KMS-11 (cell line): ENCODE results near the gene PRKCZ.

Experiments
- H2AFZ ChIP-seq: fragments of 200-600 bp; sonication (generic); 2 replicates; pipeline ENCODE4 v1.6.1; 2016; ENCODE audit warnings: antibody characterized with exemption, mixed run types, low read depth
- H3K27ac ChIP-seq: fragments of 200-600 bp; sonication (generic); 2 replicates; pipeline ENCODE4 v1.6.1; 2016; ENCODE audit warnings: mild to moderate bottlenecking, mixed run types
- H3K27me3 ChIP-seq: fragments of 200-600 bp; sonication (generic); 2 replicates; pipeline ENCODE4 v1.6.1; 2017; ENCODE audit warnings: mild to moderate bottlenecking, low read depth, mixed run types, moderate library complexity; ENCODE audit not compliant: insufficient read depth
- H3K36me3 ChIP-seq: fragments of 200-600 bp; sonication (generic); 2 replicates; pipeline ENCODE4 v1.6.1; 2017; ENCODE audit warnings: mild to moderate bottlenecking, mixed run types; ENCODE audit not compliant: insufficient read depth
- H3K4me1 ChIP-seq: fragments of 200-600 bp; sonication (generic); 2 replicates; pipeline ENCODE4 v1.6.1; 2016; ENCODE audit warnings: mild to moderate bottlenecking, low read depth, mixed run types; ENCODE audit not compliant: poor library complexity, severe bottlenecking
- H3K4me2 ChIP-seq: fragments of 200-600 bp; sonication (generic); 2 replicates; pipeline ENCODE4 v1.7.0; 2016; ENCODE audit warnings: mild to moderate bottlenecking, mixed run types
- H3K4me3 ChIP-seq: fragments of 200-600 bp; sonication (generic); IDR thresholded peaks from 2 replicates; pipeline ENCODE4 v1.6.1; 2017; ENCODE audit warnings: low read depth, low read length, mixed read lengths; ENCODE audit not compliant: insufficient read depth
- H3K79me2 ChIP-seq: fragments of 200-600 bp; sonication (generic); 2 replicates; pipeline ENCODE4 v1.6.1; 2016; ENCODE audit warnings: low read depth, mixed run types; ENCODE audit not compliant: insufficient read depth
- H3K9ac ChIP-seq: fragments of 200-600 bp; sonication (generic); 2 replicates; pipeline ENCODE4 v1.6.1; 2016; ENCODE audit warnings: mild to moderate bottlenecking, mixed run types
- H4K20me1 ChIP-seq: fragments of 200-600 bp; sonication (generic); 2 replicates; pipeline ENCODE4 v1.6.1; 2016; ENCODE audit warnings: mild to moderate bottlenecking, mixed run types; ENCODE audit not compliant: insufficient read depth
- TF ChIP-seq, protein P1 (sequence below): fragments of 200-600 bp; sonication (generic); conservative IDR thresholded peaks from 2 replicates; pipeline ENCODE4 v1.6.1; 2017; ENCODE audit warnings: low read depth, mild to moderate bottlenecking, antibody characterized with exemption, low read length, moderate library complexity, mixed read lengths

PRKCZ gene

DNA sequence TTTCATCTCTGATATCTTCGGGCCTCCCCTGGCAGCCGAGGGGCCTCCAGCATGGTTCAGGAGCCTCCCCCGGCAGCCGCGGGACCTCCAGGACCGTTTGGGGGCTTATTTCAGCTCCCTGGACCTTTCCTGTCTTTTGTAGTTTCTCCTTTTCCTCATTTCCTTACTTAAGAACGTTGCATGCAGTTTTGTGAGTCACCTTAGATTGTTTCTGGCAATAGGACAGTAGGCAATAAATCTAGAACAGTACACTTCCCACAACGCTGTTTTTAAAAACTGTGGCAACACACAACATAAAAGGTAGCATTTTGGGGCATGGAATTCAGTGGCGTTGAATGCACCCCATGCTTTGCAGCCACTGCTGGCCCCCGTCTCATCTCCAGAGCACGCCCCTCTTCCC, 120.0 kb downstream of the PRKCZ start:
- Histone ChIP-seq H3K4me2 (no peak overlapping the region), H3K79me2 (no peaks in the 10 kb centered on the region), H3K27me3 (peaks cover 70% of the 10 kb centered on the region), H3K36me3 (no peaks in the 10 kb centered on the region), H3K27ac (no peak overlapping the region), H2AFZ (no peak overlapping the region), H3K4me1 (no peaks in the 10 kb centered on the region), H3K4me3 (no peak overlapping the region), H4K20me1 (no peaks in the 10 kb centered on the region), H3K9ac (no peak overlapping the region)
- TF ChIP-seq, protein P1, sequence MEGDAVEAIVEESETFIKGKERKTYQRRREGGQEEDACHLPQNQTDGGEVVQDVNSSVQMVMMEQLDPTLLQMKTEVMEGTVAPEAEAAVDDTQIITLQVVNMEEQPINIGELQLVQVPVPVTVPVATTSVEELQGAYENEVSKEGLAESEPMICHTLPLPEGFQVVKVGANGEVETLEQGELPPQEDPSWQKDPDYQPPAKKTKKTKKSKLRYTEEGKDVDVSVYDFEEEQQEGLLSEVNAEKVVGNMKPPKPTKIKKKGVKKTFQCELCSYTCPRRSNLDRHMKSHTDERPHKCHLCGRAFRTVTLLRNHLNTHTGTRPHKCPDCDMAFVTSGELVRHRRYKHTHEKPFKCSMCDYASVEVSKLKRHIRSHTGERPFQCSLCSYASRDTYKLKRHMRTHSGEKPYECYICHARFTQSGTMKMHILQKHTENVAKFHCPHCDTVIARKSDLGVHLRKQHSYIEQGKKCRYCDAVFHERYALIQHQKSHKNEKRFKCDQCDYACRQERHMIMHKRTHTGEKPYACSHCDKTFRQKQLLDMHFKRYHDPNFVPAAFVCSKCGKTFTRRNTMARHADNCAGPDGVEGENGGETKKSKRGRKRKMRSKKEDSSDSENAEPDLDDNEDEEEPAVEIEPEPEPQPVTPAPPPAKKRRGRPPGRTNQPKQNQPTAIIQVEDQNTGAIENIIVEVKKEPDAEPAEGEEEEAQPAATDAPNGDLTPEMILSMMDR, result no peak

DNA sequence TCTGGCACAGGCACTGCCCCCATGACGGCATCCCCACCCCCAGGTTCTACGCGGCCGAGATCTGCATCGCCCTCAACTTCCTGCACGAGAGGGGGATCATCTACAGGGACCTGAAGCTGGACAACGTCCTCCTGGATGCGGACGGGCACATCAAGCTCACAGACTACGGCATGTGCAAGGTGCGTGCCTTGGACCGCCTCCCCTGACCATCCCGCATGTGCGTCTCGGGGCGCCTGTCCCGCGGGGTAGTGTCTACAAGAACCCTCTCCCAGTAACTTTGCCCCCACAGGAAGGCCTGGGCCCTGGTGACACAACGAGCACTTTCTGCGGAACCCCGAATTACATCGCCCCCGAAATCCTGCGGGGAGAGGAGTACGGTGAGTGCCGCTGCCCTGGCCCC, 121.8 kb downstream of the PRKCZ start:
- no peak overlapping the region for H3K4me2 ChIP-seq
- H3K36me3 ChIP-seq, result no peaks in the 10 kb centered on the region
- no peaks in the 10 kb centered on the region for H3K79me2 ChIP-seq
- TF ChIP-seq, protein P1, result no peak
- H3K4me1 ChIP-seq, result no peaks in the 10 kb centered on the region
- H3K27ac ChIP-seq, result no peak overlapping the region
- H3K4me3 ChIP-seq, result no peak overlapping the region
- H3K27me3 ChIP-seq, result peaks cover 66% of the 10 kb centered on the region
- H3K9ac ChIP-seq, result no peak overlapping the region
- no peaks in the 10 kb centered on the region for H4K20me1 ChIP-seq
- no peak overlapping the region for H2AFZ ChIP-seq

DNA sequence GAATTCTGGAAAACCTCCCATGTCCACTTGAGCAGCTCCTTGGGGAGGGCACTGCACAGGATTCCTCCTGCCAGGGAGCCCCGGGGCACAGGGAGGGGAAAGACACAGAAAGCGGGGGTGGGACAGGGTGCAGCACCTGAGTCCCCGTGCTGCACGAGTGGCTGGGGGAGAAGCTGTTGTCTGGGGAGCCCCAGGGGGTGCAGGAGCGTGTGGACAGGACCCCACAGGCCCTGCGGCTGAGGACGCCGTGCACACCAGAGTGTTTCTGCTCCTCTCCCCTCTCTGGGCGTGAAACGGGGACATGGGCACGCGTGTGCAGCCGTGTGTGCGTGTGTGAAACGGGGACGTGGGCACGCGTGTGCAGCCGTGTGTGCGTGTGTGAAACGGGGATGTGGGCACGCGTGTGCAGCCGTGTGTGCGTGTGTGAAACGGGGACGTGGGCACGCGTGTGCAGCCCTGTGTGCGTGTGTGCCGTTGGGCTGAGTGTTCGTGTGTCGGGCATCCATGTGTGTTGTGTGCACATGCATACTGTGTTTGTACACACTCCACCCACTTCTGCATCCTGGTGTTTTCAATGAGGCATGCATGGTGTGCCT, 122.4 kb downstream of the PRKCZ start:
- Histone ChIP-seq H3K4me2 (no peak overlapping the region), H3K4me3 (no peak overlapping the region), H3K27me3 (peaks cover 64% of the 10 kb centered on the region), H3K27ac (no peak overlapping the region), H4K20me1 (no peaks in the 10 kb centered on the region), H3K4me1 (no peaks in the 10 kb centered on the region), H3K9ac (no peak overlapping the region), H3K79me2 (no peaks in the 10 kb centered on the region), H2AFZ (no peak overlapping the region), H3K36me3 (no peaks in the 10 kb centered on the region)
- TF ChIP-seq, protein P1, result no peak

DNA sequence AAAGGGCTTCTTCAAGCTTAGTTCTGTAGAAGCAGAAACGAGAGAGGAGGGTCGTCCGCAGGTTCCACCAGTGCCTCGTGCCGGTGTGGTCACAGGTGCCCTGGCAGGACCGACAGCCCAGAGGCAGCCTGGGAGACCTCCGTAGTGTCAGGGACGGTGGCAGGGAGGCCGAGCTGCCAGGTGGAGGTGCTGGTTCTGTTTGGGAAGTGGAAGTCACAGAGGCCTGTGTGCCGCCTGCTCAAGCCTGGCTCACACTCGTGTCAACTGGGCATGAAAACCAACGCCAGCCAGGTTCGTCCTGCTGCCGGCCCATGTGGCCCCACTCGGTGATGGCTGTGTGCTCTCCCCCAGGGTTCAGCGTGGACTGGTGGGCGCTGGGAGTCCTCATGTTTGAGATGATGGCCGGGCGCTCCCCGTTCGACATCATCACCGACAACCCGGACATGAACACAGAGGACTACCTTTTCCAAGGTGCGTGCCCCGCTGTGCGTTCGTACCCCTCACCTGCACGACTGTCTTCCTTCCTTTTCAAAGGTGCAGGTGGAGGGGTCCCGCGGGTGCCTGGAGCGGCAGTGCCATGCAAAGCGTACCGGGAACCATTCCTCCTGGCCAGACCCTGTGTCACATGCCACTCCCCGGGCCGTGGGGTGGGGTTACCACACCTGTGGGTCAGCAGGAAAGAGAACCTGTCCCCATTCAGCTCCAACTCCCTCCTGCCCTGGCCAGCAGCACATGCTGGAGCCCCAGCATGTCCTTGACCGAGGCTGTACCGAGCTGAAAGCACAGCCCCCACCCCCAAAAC, 123.5 kb downstream of the PRKCZ start:
- H3K4me2 ChIP-seq, result no peak overlapping the region
- TF ChIP-seq, protein P1, result no peak
- no peaks in the 10 kb centered on the region for H4K20me1 ChIP-seq
- no peaks in the 10 kb centered on the region for H3K79me2 ChIP-seq
- no peak overlapping the region for H3K4me3 ChIP-seq
- H2AFZ ChIP-seq, result no peak overlapping the region
- peaks cover 64% of the 10 kb centered on the region for H3K27me3 ChIP-seq
- no peak overlapping the region for H3K27ac ChIP-seq
- no peaks in the 10 kb centered on the region for H3K36me3 ChIP-seq
- H3K4me1 ChIP-seq, result no peaks in the 10 kb centered on the region
- H3K9ac ChIP-seq, result no peak overlapping the region
